Hindlimb muscle (tissue), 1 donor: ENCODE data around the gene DEDD. TPM values are rescaled to one million over a fixed set of nuclear protein-coding genes. Genes with fewer than 3 reads are reported as not detected.

Experiments used
- DNase-seq: peaks from one replicate; pipeline ENCODE4 v3.0.0-alpha.2; 2013
- polyA plus RNA-seq: library from polyadenylated mRNA; unstranded; fragments of 120-200 nt; gene quantifications from one replicate; pipeline ENCODE4 v1.2.1, GENCODE V29; 2013; ENCODE audit not compliant: insufficient read length

Gene DEDD
- polyA plus RNA-seq, 1 donor = 43.2 TPM

DNA sequence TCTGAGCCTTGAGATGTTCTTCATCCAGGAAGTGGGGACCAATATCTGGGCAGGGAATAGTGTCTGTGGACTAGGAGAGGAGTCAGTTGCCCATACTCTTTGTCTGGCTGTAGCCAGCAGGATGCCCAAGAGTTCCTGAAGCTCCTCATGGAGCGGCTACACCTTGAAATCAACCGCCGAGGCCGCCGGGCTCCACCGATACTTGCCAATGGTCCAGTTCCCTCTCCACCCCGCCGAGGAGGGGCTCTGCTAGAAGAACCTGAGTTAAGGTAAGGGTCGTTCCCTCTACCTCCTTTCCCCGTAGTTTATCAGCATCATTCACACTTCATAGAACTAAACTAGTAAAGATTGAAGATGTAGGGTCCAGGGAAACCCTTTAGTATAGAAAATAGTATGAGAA, 30.3 kb upstream of the DEDD start:
- DNase-seq = no peak

DNA sequence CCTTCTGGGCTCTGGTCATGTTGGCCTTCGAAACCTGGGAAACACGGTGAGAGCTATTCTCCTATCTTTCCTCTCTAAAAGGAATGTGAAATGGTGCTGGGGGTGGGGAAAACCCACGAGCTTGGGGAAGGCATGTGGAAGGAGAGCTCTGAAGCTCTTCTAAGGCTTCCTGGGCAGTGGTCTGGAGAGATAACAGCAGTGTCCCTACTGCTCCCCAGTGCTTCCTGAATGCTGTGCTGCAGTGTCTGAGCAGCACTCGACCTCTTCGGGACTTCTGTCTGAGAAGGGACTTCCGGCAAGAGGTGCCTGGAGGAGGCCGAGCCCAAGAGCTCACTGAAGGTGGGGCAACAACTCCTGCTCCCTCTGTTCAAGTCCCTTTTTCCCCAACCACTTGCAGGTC, 29.6 kb upstream of the DEDD start:
- DNase-seq = no peak

GRCh38 chr1:161161652-161162051, 29.2 kb upstream of the DEDD start:
- DNase-seq = no peak

- no peak for DNase-seq
These were observed 28.2 kb upstream of the DEDD start for GRCh38 chr1:161160671-161161145.

DNA sequence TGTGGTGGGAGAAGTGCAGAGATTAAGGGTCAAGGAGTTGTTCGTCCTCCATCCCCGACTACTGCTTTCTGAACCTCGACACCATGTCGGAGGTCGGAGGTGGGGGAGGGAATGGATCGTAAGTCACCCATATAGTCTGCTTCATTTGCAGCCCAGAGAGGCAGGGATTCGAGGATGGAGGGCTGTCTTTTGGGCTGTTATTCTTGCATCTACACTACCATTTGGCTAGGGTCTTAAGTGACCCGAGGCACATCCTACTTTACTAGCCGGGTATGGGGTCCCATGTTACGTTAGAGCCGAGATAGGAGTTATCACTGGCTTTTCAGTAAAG, 27.4 kb upstream of the DEDD start:
- no peak for DNase-seq

DNA sequence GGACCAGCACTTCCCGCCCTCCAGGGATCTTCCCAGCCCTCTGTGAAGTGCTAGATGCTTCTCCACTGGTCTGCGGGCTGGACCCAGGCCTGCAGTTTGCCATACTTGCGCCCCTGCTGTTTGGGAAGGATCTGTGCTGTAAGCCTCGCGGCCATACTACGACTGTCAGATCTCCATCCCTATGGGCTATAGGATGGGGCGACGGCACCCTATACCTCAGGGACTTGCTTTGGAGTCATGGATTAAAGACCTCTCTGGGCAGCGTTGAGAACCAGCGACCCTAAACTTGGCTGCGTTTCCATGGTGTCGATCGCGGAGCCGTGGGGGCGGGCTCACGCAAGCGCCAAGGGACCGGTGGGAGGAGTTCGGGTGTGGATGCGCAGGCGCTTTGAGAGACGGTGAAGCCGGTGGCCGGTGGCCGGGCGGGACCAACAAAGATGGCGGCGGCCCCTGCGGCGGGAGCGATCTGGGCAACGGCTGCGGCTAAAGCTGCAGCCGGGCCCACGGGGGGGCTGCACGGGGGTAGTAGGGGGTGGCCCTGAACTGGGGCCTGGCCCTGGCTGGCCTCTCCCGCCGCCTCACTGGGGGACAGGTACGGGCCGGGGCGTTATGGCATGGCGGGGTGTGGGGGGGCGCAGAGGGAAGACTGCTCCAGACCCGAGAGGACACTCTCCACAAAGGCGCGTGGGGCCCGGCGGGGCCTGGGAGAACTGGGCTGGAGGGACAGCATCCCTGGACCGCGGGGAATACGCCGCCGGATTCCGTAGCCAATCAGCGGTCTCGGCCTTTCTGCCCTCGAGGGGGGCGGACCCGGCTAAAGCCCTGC, 26.8 kb upstream of the DEDD start, which contains the start of gene USP21:
Gene USP21, plus strand, starts transcription at position 414 of the 826 bp plus-strand sequence. CDS start 1,141 bp downstream, outside the sequence.
- DNase-seq = peak; percentile 94

DNA sequence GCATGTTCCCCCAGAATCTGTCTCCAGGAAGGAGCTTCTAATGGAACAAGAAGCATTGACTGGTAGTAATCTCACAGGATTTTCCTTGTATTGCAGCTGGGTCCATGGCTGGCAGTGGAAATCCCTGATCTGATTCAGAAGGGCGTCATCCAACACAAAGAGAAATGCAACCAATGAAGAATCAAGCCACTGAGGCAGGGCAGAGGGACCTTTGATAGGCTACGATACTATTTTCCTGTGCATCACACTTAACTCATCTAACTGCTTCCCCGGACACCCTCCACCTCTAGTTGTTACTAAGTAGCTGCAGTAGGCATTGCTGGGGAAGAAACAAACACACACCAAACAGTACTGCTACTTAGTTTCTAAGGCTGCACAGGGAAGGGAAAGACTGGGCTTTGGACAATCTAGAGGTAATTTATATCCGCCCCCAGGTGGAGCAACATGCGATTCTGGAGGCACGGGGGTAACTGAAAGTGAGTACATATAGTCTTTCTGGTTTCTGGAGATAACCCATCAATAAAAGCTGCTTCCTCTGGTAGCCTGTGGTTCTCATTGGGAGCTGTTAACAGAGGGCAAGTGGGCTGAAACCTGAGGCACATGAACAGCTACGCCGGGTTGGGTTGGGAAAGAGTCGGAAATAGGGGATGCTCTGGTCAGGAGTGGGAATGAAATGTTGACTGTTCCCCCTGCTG, 26.0 kb upstream of the DEDD start:
- DNase-seq = no peak

- DNase-seq = no peak
These were observed 25.4 kb upstream of the DEDD start for GRCh38 chr1:161157867-161158266.

- peak; percentile 90 for DNase-seq
These were observed 21.3 kb upstream of the DEDD start, which contains the start of gene UFC1 for GRCh38 chr1:161153682-161154337. TSS of gene UFC1 (plus strand) at chr1:161153978. CDS start at chr1:161153998, 20 bp downstream.

GRCh38 chr1:161153176-161153575, 20.7 kb upstream of the DEDD start:
- DNase-seq = no peak

- no peak for DNase-seq
These were observed 13.4 kb upstream of the DEDD start for GRCh38 chr1:161145832-161146231.

DNA sequence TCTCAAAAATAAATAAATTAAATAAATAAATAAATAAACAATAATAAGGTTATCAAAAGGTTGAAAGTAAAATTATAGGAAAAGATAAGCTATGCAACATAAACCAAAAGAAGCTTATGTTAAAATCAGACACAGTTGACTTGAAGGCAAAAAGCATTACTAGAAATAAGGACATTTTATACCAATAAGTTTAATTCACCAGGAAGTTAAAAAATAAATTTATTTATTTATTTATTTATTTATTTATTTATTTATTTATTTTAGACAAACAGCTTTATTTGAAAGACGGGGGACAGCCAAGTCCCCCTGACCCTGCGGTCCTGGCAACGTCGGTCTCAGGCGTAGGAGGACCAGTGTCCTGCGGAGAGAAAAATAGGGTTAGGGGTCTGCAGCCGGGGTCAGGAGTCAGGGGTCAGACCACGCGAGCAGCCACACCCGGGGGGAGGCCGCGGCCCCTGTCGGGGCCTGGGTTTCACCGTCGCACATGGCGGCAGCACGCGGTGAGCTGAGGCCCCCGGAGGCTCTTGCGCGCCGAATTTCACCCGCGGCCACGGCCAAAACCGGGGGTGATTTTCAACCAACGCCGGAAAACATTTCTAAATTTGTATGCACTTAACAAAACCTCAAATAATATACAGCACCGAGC, 8.4 kb upstream of the DEDD start:
- DNase-seq = no peak

- DNase-seq = peak; percentile 53
These were observed 7.3 kb upstream of the DEDD start for GRCh38 chr1:161139766-161140165.

- no peak for DNase-seq
These were observed 6.0 kb upstream of the DEDD start for GRCh38 chr1:161138431-161138830.

- DNase-seq = no peak
These were observed 5.4 kb upstream of the DEDD start for GRCh38 chr1:161137881-161138280.

DNA sequence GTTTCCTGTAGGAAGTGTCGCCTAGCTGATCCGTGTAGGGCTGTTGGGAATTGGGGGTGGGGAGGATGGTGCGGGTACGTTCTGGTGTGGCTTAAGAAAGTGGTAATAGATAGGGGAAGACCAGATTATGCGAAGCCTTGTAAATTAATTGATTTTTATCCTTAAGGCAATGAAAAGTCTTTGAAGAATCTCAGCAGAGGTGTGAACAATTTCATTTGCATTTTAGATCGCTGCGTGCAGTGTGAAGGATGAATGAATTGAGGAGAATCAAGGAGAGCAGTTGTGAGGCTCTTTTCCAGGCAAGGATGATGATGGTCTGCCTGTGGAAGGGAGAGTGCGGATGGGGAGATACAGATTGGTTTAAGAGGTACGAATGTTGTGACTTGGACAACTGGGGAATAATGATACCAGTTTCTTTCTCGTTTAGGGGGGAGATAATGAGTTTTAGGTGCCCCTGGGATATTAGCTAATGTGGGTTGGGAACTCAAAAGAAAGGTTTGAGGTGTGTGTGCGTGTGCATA, 813 bp upstream of the DEDD start:
- no peak for DNase-seq

DNA sequence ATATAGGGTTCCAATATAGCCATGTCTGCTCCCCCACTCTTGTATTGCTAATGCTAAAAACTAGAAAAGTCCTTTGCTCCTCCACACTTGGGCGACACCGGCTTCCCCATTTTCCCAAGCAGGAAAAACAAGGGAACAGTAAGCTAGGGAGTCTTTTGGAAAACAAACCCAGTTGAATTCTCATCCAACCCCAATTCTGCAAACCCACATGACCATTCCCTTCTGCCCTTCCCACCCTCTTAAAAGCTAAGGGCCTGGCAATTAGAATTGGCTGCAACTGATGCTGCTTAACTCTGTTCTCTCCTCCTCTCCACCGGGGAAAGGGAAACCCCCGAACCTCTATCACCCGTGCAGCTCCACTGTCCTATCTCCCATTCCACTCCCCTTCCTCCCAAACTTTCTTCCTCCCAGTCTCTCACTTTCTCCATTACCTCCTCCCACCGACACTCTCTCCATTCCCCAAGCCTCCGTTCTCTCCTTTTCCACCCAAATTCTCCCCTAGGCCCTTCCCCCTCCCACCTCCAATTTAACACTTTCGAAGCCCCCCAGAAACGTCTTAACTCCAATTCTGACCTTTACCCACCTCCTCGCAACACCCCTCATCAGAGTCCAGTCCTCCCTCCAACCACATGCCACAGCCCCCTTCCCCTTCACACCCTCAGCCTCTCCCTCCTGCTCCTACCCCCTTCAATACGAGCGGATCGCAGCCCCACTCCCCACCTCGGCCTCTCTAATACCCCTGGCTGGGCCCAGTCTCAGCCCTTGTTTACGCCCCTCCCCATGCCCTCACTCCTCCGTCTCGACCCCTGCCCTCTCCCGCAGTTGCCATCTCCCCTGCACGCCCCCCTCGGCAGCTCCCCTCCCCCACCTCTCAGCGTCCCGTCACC, 701 bp downstream of the DEDD start:
- peak; percentile 41 for DNase-seq

- no peak for DNase-seq
These were observed 2.2 kb downstream of the DEDD start for GRCh38 chr1:161130266-161130665.

DNA sequence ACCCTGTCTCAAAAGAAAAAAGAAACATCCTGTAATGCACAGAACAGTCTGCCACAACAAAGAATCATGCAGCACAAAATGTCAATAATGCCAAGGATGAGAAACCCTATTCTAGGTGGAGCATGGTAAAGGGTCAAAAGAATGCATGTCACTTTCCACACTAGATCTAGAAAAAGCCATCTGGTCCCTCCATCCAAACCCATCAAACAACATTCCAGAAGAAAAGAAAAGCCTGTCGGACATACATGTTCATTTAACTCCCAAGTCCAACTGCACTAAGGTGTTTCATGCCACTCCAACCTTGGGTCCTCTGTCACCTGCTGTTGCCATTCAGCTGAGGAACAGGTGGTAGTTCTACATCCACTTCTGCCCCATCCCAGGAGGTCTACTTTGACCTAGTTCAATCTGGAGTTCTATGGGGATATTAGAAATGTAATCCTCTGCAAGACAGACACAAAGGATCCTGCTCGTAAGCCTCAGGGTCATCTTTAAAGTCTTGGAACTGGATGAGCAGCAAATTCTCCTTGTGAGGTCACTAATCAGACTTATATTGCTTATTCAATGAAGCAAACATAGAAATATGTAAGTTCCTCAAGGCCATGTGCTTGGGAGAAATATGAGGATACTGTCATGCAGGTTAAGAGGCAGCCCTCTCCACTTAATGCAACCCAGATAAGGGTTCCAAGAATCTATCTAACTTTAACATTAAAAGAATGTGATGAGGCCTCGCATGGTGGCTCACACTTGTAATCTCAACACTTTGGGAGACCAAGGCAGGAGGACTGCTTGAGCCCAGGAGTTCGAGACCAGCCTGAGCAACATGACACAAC, 3.7 kb downstream of the DEDD start:
- DNase-seq = no peak

- DNase-seq = no peak
These were observed 4.8 kb downstream of the DEDD start for GRCh38 chr1:161127649-161128048.

- DNase-seq = no peak
These were observed 9.5 kb downstream of the DEDD start for GRCh38 chr1:161122967-161123366.
